Right cardiac atrium (tissue), 5 donors: ENCODE results near the gene MBD1. TPM values are rescaled to one million over a fixed set of nuclear protein-coding genes. Genes with fewer than 3 reads are reported as not detected.

Experiments used
- polyA plus RNA-seq: library from polyadenylated mRNA; stranded (reverse); fragments of 200-250 nt; gene quantifications from one replicate; pipeline ENCODE4 v1.2.3, GENCODE V29; 2013
- total RNA-seq, 4 donors: library from RNA; stranded (reverse); fragmentation: NEBNext Ultra II Directional; extraction: Animal tissue kit (Norgen Biotek cat#: 25700); gene quantifications; one replicate each; pipeline ENCODE4 v1.2.1, GENCODE V29; 2021
- donor health status: healthy with polysubstance abuse.
- donor health status: DM: no; HTN: yes; CAD: no.
- donor health status: DM: no; HTN: no; CAD: no.
- donor health status: DM: no; HTN: yes; CAD: no; lungs with severe emphysema.
- donor health status: DM: yes; HTN: yes; CAD: no.

Gene MBD1
- total and polyA plus RNA-seq, 5 donors = 30.3 to 59.7 (median 55.7) TPM

Other genes with a start within 250 kb of the MBD1 start
- 1 to 10 TPM; 1.4 to 3.2 (median 2.4) TPM for gene MYO5B, start 86.4 kb downstream of the MBD1 start, total RNA-seq
- gene MYO5B, start 86.4 kb downstream of the MBD1 start, polyA plus RNA-seq = 4.5 TPM
- gene CFAP53, start 15.0 kb downstream of the MBD1 start, total RNA-seq = under 1 TPM; 0.23 to 0.56 (median 0.29) TPM
- 0.34 TPM for gene CFAP53, start 15.0 kb downstream of the MBD1 start, polyA plus RNA-seq
- gene CXXC1, start 6.2 kb upstream of the MBD1 start, total RNA-seq = 10 to 100 TPM; 31.9 to 52.3 (median 42.1) TPM
- 34.2 TPM for gene CXXC1, start 6.2 kb upstream of the MBD1 start, polyA plus RNA-seq
- gene SKA1, start 93.5 kb upstream of the MBD1 start, total RNA-seq = under 1 TPM; 0.11 to 0.49 (median 0.28) TPM
- gene SKA1, start 93.5 kb upstream of the MBD1 start, polyA plus RNA-seq = 0.14 TPM